Vagina (tissue), 2 donors: ENCODE results near the gene HEATR5A.

Experiments used
- CTCF ChIP-seq, 3 experiments: fragments of 450-650 bp in 2 of 3; fragments of 200-600 bp in 1 of 3; sonication (generic) in 1 of 3; IDR thresholded peaks; one replicate each; pipeline ENCODE4 v1.5.1; 2017 to 2019; ENCODE audit warnings: antibody characterized with exemption in 3 of 3, mild to moderate bottlenecking in 2 of 3, moderate library complexity in 2 of 3
- POLR2A ChIP-seq, 2 donors: fragments of 450-650 bp; IDR thresholded peaks; one replicate each; pipeline ENCODE4 v1.6.1; 2017; ENCODE audit warnings: antibody characterized with exemption in 2 of 2, mild to moderate bottlenecking in 2 of 2, moderate library complexity in 2 of 2
- POLR2AphosphoS5 ChIP-seq, 2 donors: sonication (generic); formaldehyde crosslinking; IDR thresholded peaks; one replicate each; pipeline ENCODE4 v1.9.0; 2017; ENCODE audit warnings: antibody characterized with exemption in 2 of 2, mild to moderate bottlenecking in 2 of 2, low read depth in 1 of 2; ENCODE audit not compliant: insufficient read depth in 1 of 2

- TF ChIP-seq CTCF (IDR thresholded peaks at IDR 0.05) (no peak), POLR2A (IDR thresholded peaks at IDR 0.05) (no peak), POLR2AphosphoS5 (IDR thresholded peaks at IDR 0.05; ENCODE audit: insufficient read depth in 1 of 2, low read depth in 1 of 2) (peak in 1 of 2 donors; percentile 76)
Measured at GRCh38 chr14:31263485-31264133, 156.7 kb downstream of the HEATR5A start.
